GM18508 (cell line): ENCODE results near the gene SMARCC1.

Experiments
- ATAC-seq: cut with Tn5 transposase; IDR thresholded peaks from one replicate; pipeline ENCODE4 v1.9.1; 2021; ENCODE audit warnings: moderate number of reproducible peaks; ENCODE audit not compliant: insufficient read depth, unreplicated experiment

Gene SMARCC1

GRCh38 chr3:47603332-47603731 is 178.4 kb downstream of the SMARCC1 start:
- no peak for ATAC-seq

GRCh38 chr3:47601281-47601680 is 180.4 kb downstream of the SMARCC1 start:
- no peak for ATAC-seq

- ATAC-seq: no peak
Observed at GRCh38 chr3:47594792-47595191, 186.9 kb downstream of the SMARCC1 start.

- no peak for ATAC-seq
Observed at GRCh38 chr3:47592066-47592795, 189.5 kb downstream of the SMARCC1 start.

- ATAC-seq: no peak
Observed at GRCh38 chr3:47590216-47590615, 191.5 kb downstream of the SMARCC1 start.

GRCh38 chr3:47588587-47588986 is 193.1 kb downstream of the SMARCC1 start:
- no peak for ATAC-seq

- ATAC-seq: no peak
Observed at GRCh38 chr3:47588053-47588452, 193.6 kb downstream of the SMARCC1 start.

GRCh38 chr3:47586746-47587145 is 194.9 kb downstream of the SMARCC1 start:
- no peak for ATAC-seq

- no peak for ATAC-seq
Observed at GRCh38 chr3:47583320-47584075, 198.2 kb downstream of the SMARCC1 start.

- no peak for ATAC-seq
Observed at GRCh38 chr3:47581835-47582234, 199.9 kb downstream of the SMARCC1 start.

GRCh38 chr3:47581422-47581821 is 200.3 kb downstream of the SMARCC1 start:
- no peak for ATAC-seq

GRCh38 chr3:47580481-47580880 is 201.2 kb downstream of the SMARCC1 start:
- no peak for ATAC-seq

GRCh38 chr3:47579875-47580274 is 201.8 kb downstream of the SMARCC1 start:
- no peak for ATAC-seq

- ATAC-seq: no peak
Observed at GRCh38 chr3:47578691-47579632, 202.7 kb downstream of the SMARCC1 start, which contains the start of gene CSPG5. TSS of gene CSPG5 (minus strand) at chr3:47578865. CDS start at chr3:47578693, 172 bp downstream.

GRCh38 chr3:47578119-47578632 is 203.5 kb downstream of the SMARCC1 start:
- ATAC-seq: no peak

- ATAC-seq: no peak
Observed at GRCh38 chr3:47577583-47578118, 204.0 kb downstream of the SMARCC1 start.

- no peak for ATAC-seq
Observed at GRCh38 chr3:47573190-47574172, 208.2 kb downstream of the SMARCC1 start.

GRCh38 chr3:47571391-47572175 is 210.1 kb downstream of the SMARCC1 start:
- no peak for ATAC-seq
